AG09319 (cell line): ENCODE measurements around the gene ADARB1.

ENCODE experiments used
- DNase-seq: peaks from one replicate; pipeline ENCODE4 v3.0.0-alpha.2; 2010; ENCODE audit warnings: low read depth; ENCODE audit errors: extremely low read depth
- CTCF ChIP-seq: IDR thresholded peaks from 2 replicates; pipeline ENCODE4 v1.5.1; 2011; ENCODE audit warnings: low read depth, mild to moderate bottlenecking, inconsistent platforms, low read length, moderate library complexity

The ADARB1 gene

GRCh38 chr21:45085700-45086099 lies 11.3 kb downstream of the ADARB1 start:
- DNase-seq: no peak
- no peak for TF ChIP-seq CTCF

- no peak for DNase-seq
- no peak for TF ChIP-seq CTCF
These were observed 12.1 kb downstream of the ADARB1 start for GRCh38 chr21:45086337-45086958.

- DNase-seq: no peak
- TF ChIP-seq CTCF: no peak
These were observed 12.8 kb downstream of the ADARB1 start for GRCh38 chr21:45087022-45087823.

GRCh38 chr21:45088116-45088515 lies 13.7 kb downstream of the ADARB1 start:
- DNase-seq: no peak
- TF ChIP-seq CTCF: no peak

- DNase-seq: no peak
- TF ChIP-seq CTCF: no peak
These were observed 14.3 kb downstream of the ADARB1 start for GRCh38 chr21:45088729-45089128.

GRCh38 chr21:45089964-45090363 lies 15.6 kb downstream of the ADARB1 start:
- TF ChIP-seq CTCF: no peak

GRCh38 chr21:45090966-45091365 lies 16.6 kb downstream of the ADARB1 start:
- no peak for DNase-seq
- no peak for TF ChIP-seq CTCF

More at GRCh38 chr21:45089964-45090363, 15.6 kb downstream of the ADARB1 start:
- DNase-seq: no peak
